ENCODE results near the gene WWC2.

The WWC2 gene

DNA sequence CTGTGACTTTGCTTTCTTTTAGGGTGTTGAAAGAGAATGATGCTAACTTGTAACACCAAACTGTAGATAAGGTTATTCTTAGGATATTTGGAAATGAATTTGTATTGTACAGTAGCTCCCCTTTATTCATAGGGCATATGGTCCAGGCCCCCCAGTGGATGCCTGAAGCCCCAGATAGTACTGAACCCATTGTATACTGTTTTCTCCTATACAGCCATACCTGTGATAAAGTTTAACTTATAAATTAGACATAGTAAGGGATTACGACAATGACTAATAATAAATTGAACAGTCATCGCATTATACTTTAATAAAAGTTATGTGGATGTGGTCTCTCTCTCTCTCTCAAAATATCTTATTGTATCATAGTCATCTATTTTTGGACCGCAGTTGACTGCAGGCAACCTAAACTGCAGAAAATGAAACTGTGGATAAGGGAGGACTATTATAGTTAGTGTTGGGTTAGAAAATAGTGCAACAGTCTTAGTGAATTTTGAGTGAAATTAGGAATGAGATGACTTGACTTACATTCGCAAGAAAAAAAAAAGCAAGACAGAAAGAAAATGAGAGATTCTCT, 115.9 kb downstream of the WWC2 start:
- no peak for TF ChIP-seq CTCF (IDR thresholded peaks at IDR 0.05; ENCODE audit: extremely low read depth, insufficient read depth, missing control alignments)
- in situ Hi-C loops (cut with MboI; ENCODE audit: low pct_unique_long_range_greater_than_20kb, low sequenced_read_pairs, unreplicated experiment), result no loop called here
- DNase-seq (ENCODE audit: low spot score), result no peak

DNA sequence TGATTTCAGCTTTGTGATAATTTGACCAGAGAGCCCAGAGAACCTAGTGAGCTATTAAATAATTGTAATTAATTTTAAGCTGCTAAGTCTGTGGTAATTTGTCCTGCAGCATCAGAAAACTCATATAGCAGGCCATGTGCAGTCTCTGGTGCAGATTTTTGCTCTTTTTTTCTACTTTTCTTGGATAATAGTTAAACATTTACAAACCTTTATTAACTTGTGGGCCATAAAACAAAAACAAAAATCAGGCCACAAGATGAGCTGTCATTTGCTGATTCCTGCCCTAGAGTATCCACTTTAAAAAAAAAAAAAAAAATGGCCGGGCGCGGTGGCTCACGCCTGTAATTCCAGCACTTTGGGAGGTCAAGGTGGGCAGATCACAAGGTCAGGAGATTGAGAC, 121.2 kb downstream of the WWC2 start:
- in situ Hi-C loops (cut with MboI; ENCODE audit: low pct_unique_long_range_greater_than_20kb, low sequenced_read_pairs, unreplicated experiment), result no loop called here
- DNase-seq (ENCODE audit: low spot score), result no peak
- no peak for TF ChIP-seq CTCF (IDR thresholded peaks at IDR 0.05; ENCODE audit: extremely low read depth, insufficient read depth, missing control alignments)

- in situ Hi-C loops (cut with MboI; ENCODE audit: low pct_unique_long_range_greater_than_20kb, low sequenced_read_pairs, unreplicated experiment), result no loop called here
Observed at GRCh38 chr4:183223053-183223452, 124.0 kb downstream of the WWC2 start.

GRCh38 chr4:183229397-183229796, 130.3 kb downstream of the WWC2 start:
- DNase-seq (ENCODE audit: low spot score), result no peak
- in situ Hi-C loops (cut with MboI; ENCODE audit: low pct_unique_long_range_greater_than_20kb, low sequenced_read_pairs, unreplicated experiment), result no loop called here

More at GRCh38 chr4:183223053-183223452, 124.0 kb downstream of the WWC2 start:
- DNase-seq (ENCODE audit: low spot score), result no peak
- no peak for TF ChIP-seq CTCF (IDR thresholded peaks at IDR 0.05; ENCODE audit: extremely low read depth, insufficient read depth, missing control alignments)

DNA sequence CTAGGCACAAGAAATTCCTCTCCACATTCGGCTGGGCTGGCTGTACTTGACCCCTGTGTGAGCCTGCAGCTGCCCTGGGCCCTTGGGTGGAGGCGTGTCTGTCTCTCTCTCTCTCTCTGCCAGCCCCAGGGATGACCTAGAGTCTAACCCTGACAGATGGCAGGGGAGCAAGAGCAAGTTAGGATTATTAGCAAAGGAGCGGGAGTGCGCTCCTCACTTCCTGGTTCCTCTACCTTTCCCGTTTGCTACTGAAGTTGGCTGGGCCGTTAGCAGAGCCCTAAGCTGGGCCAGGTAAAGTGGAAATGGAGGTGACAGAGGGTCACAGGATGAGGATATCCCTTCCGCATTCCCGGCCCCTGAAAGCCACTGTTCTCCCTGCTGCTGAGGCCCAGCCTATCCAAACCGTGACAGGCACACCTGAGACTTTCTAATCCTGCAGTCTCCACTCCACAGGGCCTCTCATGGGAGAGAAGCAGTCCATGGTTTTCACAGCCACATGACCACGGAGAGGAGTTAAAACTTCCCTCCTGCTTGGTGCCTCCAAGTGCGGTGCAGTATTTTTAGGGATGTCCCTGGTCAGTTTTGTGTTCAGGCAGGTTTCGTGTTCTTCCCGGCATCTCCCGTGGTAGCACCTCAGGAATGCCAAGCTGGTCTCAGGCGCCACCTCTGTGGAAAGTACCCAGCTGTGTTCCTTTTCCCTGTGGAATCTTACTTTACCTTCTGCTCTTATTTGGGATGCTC, 141.7 kb downstream of the WWC2 start:
- no peak for DNase-seq (ENCODE audit: low spot score)
- in situ Hi-C loops (cut with MboI; ENCODE audit: low pct_unique_long_range_greater_than_20kb, low sequenced_read_pairs, unreplicated experiment), result no loop called here
- no peak for TF ChIP-seq CTCF (IDR thresholded peaks at IDR 0.05; ENCODE audit: extremely low read depth, insufficient read depth, missing control alignments)

More at GRCh38 chr4:183229397-183229796, 130.3 kb downstream of the WWC2 start:
- no peak for TF ChIP-seq CTCF (IDR thresholded peaks at IDR 0.05; ENCODE audit: extremely low read depth, insufficient read depth, missing control alignments)

DNA sequence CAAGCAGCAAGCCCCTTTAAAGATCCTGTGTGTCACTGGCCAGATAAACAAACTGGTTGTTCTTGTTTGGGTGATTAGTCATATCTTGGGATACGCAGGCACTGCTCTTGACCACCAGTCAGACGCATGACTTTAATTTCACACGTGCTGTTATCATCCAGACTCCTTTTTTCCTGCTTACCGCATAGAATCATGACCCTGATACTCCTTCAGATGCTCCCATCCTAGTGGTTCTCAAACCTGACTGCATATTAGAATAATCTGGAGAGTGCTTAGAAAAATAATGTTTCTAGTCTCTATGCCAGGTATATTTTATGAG, 142.2 kb downstream of the WWC2 start:
- no peak for DNase-seq (ENCODE audit: low spot score)
- TF ChIP-seq CTCF (IDR thresholded peaks at IDR 0.05; ENCODE audit: extremely low read depth, insufficient read depth, missing control alignments), result no peak
- in situ Hi-C loops (cut with MboI; ENCODE audit: low pct_unique_long_range_greater_than_20kb, low sequenced_read_pairs, unreplicated experiment), result no loop called here
